ENCODE results near the gene SS18L1.
A peak's percentile ranks its signal among the peaks of the same experiment; 100 is the strongest.

SS18L1 gene

DNA sequence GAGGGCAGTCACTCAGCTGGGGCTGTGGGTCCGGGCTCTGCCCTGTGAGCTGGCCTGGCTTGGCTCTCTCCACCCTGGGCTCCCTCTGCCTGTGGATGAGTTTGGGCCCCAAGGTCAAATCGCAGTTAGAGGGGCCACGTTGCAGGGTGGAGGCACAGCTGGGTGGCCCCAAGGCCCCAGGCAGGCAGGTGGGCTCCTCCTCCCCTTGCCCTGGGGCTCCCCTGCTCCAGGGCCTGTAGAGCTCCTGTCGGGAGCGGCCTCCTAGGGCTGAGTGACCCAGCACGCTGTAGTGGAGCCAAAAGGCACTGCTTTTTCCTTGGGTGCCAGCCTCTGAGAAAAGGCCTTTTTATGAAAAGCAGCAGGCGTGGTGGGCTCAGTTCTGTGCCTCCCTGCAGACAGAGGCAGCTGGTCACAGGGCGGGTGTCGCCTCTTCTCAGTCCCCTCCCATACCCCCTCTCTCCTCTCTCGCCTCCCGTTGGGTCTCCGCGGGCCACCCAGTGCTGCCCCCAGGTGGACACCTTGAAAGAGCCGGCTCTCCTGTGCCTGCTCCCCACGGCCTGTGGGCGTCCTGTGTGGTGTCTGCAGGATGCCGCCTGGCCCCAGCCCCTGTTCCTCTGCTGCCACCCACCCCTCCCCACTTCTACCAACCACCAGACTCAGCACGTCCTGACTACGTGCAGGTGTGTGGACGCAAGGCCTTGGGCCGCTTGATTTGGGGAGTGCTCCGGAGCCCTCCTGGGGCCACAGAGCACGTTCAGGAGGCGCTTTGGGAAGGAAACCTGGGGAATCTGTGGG lies 13.2 kb downstream of the SS18L1 start:
- peak; percentile 71 for DNase-seq (ENCODE audit: low spot score)

DNA sequence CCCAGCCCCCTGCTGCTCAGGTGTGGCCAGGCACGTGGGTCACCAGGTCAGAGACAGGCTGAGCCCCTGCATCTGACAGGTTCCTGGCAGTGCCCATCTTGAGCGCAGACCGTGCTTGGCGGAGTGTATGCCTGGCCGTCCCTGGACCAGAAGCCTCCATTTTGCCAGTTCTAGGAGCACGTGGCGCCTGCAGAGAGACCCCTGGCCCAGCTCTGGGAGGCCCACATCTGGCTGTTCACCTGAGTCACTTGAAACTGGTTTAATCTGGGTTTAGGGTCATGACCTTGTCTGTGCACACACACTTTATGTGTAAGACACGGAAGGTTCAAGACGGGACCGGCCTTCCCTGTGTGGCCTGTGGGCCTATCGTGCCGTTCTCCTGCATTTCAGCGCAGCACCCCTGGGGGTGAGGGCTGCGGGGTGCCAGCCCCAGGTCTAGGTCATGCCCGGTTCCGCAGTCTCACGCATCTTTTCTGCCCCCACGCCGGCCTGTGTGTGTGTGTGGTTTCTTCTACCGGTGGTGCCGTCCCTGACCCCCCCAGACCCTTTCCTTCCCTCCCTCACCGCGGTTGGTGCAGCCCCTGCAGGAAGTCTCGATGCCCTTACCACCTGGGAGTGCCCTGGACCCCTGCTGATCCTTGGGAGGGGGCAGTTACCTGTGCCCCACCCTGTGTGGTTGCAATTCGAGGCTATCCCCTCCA lies 14.0 kb downstream of the SS18L1 start:
- DNase-seq (ENCODE audit: low spot score) = no peak

- no peak for DNase-seq (ENCODE audit: low spot score)
Measured at GRCh38 chr20:62158088-62158400, 14.5 kb downstream of the SS18L1 start.

DNA sequence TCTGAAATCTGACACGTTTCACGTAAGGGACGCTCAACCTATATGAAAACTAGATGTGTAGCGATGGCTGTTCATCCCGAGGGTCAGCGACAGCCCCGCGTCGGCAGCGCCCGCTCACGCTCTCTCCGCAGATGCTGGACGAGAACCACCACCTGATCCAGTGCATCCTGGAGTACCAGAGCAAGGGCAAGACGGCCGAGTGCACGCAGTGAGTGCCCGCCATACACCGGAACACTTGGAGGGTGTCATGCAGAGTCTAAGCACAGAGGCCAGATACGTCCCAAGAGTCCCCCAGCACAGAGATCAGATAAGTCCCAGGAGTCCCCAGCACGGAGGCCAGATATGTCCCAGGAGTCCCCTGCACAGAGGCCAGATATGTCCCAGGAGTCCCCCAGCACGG lies 15.0 kb downstream of the SS18L1 start:
- no peak for DNase-seq (ENCODE audit: low spot score)

GRCh38 chr20:62159052-62159451 lies 15.5 kb downstream of the SS18L1 start:
- DNase-seq (ENCODE audit: low spot score) = no peak

DNA sequence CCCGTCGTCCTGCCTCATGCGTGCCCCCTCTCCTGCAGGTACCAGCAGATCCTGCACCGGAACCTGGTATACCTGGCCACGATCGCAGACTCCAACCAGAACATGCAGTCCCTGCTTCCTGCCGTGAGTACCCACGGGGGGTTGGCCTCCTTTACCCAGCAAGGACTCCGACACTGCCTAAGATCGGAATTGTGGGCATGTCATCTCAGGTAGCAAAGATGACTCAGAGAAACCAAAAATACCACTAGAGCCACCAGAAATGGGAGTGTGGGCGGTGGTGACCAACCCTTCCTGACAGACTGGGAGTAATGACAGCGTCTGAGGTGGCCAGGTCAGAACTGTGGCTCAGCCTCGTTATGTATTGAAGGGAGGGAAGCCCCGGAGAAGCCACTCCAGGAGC lies 16.3 kb downstream of the SS18L1 start:
- peak; percentile 35 for DNase-seq (ENCODE audit: low spot score)

- DNase-seq (ENCODE audit: low spot score) = no peak
Measured at GRCh38 chr20:62160253-62160652, 16.7 kb downstream of the SS18L1 start.

DNA sequence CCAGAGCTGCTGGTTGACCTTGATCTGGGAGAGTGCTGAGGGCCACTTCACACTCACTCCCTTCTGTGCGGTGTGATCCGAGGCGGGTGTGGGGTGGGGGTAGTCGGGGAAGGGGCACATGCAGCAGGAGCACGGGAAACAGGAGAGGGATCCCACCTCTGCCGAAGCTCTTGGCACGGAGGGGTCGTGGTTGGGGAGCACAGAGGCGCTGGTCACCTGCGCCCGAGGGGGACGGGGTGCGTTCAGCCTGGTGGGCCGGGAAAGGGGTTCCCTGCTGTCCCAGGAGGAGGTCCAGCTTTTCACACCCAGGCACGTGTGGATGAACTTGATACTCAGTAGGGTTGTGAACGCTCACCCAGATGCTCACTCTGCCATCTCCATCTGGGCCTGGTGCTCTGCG lies 17.3 kb downstream of the SS18L1 start:
- DNase-seq (ENCODE audit: low spot score) = no peak

- DNase-seq (ENCODE audit: low spot score) = no peak
Measured at GRCh38 chr20:62161347-62161746, 17.8 kb downstream of the SS18L1 start.

GRCh38 chr20:62162765-62163484 lies 19.4 kb downstream of the SS18L1 start:
- no peak for DNase-seq (ENCODE audit: low spot score)

GRCh38 chr20:62163485-62163865 lies 19.9 kb downstream of the SS18L1 start:
- no peak for DNase-seq (ENCODE audit: low spot score)

GRCh38 chr20:62163986-62164762 lies 20.6 kb downstream of the SS18L1 start:
- no peak for DNase-seq (ENCODE audit: low spot score)

DNA sequence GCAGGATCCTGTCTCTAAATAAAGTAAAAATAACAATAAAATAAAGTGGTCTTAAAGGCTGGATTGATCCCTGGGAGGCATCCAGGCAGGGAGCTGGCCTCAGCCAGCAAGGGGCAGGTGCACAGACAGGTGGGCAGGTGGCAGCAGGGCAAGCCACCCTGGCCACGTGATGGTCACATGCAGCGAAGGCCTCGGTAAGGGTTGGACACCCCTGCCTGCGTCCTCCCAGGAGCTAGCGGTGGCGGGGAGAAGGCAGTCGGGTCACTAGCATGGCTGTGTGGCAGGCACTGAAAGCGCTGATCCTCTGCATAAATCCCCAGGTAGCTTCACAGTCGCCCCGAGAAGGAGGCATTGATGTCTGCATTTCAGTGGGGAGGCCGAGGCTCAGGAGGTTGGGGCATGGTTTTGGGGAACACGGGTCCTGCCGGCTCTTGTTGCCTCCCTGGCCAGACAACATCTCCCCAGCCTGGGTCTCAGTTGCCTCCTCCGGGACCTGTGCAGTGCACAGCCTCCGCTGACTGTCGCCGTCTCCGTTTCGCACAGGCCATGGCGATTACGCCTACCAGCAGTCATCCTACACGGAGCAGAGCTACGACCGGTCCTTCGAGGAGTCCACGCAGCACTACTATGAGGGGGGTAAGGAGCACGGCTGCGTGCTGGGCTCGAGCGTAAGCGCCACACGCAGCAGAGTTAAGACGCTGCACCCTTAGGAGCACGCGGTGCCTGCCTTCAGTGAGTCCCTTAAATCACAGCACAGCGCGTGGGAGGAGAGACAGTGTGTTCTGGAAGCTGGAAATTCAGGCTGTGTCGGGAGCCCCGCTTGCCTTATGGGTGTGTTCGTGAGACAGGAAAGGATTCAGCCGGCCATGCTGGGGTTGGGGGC lies 21.6 kb downstream of the SS18L1 start:
- no peak for DNase-seq (ENCODE audit: low spot score)

DNA sequence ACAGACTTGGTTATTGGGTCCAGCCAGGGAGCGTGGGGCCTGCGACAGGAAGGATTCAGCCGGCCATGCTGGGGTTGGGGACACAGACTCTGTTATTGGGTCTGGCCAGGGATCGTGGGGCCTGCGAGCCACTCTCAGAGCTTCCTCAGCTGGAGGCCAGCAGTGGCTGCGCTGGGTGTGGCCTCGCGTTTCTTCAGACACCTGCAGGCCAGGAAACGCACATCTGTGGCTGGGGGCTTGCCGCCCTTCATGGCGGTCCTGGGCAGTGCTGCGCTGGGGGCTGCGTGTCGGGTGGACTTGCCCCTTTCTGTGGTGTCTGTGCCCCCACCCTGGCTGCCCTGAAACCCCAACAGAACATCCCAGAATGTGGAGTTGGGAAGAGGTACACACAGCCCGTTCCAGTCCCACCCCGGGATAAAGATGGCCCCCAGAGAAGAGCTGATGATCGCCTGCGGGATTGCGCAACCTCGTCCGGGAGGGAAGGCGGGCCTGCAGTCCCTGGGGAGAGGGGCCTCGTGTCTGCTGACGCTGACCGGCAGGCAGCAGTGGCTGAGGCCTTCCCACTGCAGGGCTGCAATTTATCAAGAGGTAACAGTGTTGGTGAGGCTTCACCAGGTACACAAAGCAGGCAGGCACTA lies 22.3 kb downstream of the SS18L1 start:
- DNase-seq (ENCODE audit: low spot score) = no peak

DNA sequence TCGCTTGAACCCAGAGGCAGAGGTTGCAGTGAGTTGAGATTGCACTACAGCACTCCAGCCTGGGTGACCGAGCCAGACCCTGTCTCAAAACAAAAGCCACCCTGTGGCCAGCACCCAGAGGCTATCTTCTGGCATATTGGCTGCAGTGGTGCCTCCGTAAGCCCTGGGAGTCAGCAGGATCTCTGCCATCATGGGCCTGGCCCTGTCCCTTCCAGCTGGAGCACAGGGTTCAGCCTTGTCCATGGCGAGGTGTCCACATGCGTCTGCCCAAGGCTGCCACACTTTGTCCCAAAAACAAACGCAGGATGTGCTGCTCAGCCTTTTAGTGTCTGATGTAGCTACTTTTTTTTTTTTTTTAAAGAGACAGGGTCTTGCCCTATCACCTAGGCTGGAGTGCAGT lies 23.9 kb downstream of the SS18L1 start:
- DNase-seq (ENCODE audit: low spot score) = no peak

- DNase-seq (ENCODE audit: low spot score) = no peak
Measured at GRCh38 chr20:62168061-62168460, 24.5 kb downstream of the SS18L1 start.

- DNase-seq (ENCODE audit: low spot score) = no peak
Measured at GRCh38 chr20:62168890-62169435, 25.4 kb downstream of the SS18L1 start.

- no peak for DNase-seq (ENCODE audit: low spot score)
Measured at GRCh38 chr20:62170536-62170935, 27.0 kb downstream of the SS18L1 start.

- DNase-seq (ENCODE audit: low spot score) = no peak
Measured at GRCh38 chr20:62171245-62171644, 27.7 kb downstream of the SS18L1 start.

DNA sequence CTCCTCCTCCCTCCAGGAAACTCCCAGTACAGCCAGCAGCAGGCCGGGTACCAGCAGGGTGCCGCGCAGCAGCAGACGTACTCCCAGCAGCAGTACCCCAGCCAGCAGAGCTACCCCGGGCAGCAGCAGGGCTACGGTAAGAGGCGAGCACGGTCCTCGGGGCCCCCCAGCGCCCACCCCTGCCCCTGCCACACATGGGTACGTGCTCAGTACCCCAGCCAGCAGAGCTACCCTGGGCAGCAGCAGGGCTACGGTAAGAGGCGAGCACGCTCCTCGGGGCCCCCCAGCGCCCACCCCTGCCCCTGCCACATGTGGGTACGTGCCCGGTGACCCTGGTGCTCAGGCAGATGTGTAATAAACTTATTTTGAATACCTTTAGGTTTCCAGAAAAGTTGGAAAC lies 29.1 kb downstream of the SS18L1 start:
- DNase-seq (ENCODE audit: low spot score) = no peak
